ENCODE measurements around the gene OLFM1. TPM values are rescaled to one million over a fixed set of nuclear protein-coding genes. Genes with fewer than 3 reads are reported as not detected.

The OLFM1 gene
- total and polyA plus RNA-seq, 2 of the 4 experiments (the other 2 are of a cell fraction), result 0.36 to 0.38 TPM

- Histone ChIP-seq H3K23ac (ENCODE audit: low read depth, low read length) (no peak overlapping the region), H2BK5ac (ENCODE audit: low read depth, low read length, poor library complexity, severe bottlenecking) (no peak overlapping the region), H3K9me1 (ENCODE audit: insufficient read depth, low read length) (no peaks in the 10 kb centered on the region), H3K9ac (ENCODE audit: low read depth, low read length) (no peak overlapping the region), H4K20me1 (ENCODE audit: insufficient read depth, low read length) (no peaks in the 10 kb centered on the region), H4K5ac (ENCODE audit: low read depth, low read length) (no peak overlapping the region), H2BK15ac (ENCODE audit: low read depth, low read length) (no peak overlapping the region), H3K4me2 (ENCODE audit: low read depth, low read length) (no peak overlapping the region), H3K4ac (ENCODE audit: low read depth, low read length) (no peak overlapping the region), H2AFZ (replicated peaks; ENCODE audit: low read length, poor library complexity) (no peak overlapping the region), H3K27ac (ENCODE audit: insufficient read depth, low read length) (no peak overlapping the region), H3K18ac (ENCODE audit: low read depth, low read length) (no peak overlapping the region), H4K91ac (ENCODE audit: insufficient read depth, low read depth, low read length) (no peak overlapping the region), H3K79me1 (ENCODE audit: low read depth in 1 of 2, low read length in 2 of 2) (no peaks in the 10 kb centered on the region), H3K36me3 (ENCODE audit: control insufficient read depth, insufficient read depth, low read length) (no peaks in the 10 kb centered on the region), H4K8ac (ENCODE audit: low read depth in 2 of 2, low read length in 2 of 2) (no peak overlapping the region), H2AK5ac (ENCODE audit: low read depth, low read length) (no peak overlapping the region), H3K4me1 (ENCODE audit: control insufficient read depth, insufficient read depth, low read length) (no peaks in the 10 kb centered on the region), H3K9me3 (ENCODE audit: control insufficient read depth, insufficient read depth, low read length) (peaks cover 55% of the 10 kb centered on the region), H2AK9ac (replicated peaks; ENCODE audit: low read depth, low read length, poor library complexity) (peak overlapping the region; percentile 28), H2BK20ac (ENCODE audit: low read depth, low read length) (no peak overlapping the region), H3K14ac (replicated peaks; ENCODE audit: low read depth, low read length) (no peak overlapping the region), H3K4me3 (ENCODE audit: insufficient read depth, low read depth, low read length) (no peak overlapping the region), H3K27me3 (ENCODE audit: control insufficient read depth, insufficient read depth, low read length) (no peaks in the 10 kb centered on the region), H3K56ac (ENCODE audit: extremely low read depth, insufficient read depth, low read length) (no peak overlapping the region), H2BK120ac (ENCODE audit: low read depth, low read length) (no peak overlapping the region)
- no TSS peak for BruUV-seq (replicated peaks)
- intact Hi-C loops (cut with micrococcal nuclease) (no loop called here), dilution Hi-C loops (cut with HindIII; ENCODE audit: low sequenced_read_pairs, unreplicated experiment) (no loop called here), in situ Hi-C loops (cut with MboI; ENCODE audit: low sequenced_read_pairs) (no loop called here)
- WGBS, 2 experiments (ENCODE audit: extremely low coverage in 2 of 2, insufficient read length in 1 of 2), result no CpG with 5 or more reads among the region's 9 CpGs
- ChIA-PET CTCF (no interaction called here), POLR2A (ENCODE audit: unreplicated experiment) (no interaction called here)
- ATAC-seq (ENCODE audit: low read depth), result no peak
- TF ChIP-seq BHLHE40 (IDR thresholded peaks at IDR 0.05; ENCODE audit: low read depth, low read length) (no peak), MXI1 (IDR thresholded peaks at IDR 0.05; ENCODE audit: borderline replicate concordance, low read depth, low read length) (no peak), RAD21 (IDR thresholded peaks at IDR 0.05; ENCODE audit: low read length) (no peak), CHD1 (IDR thresholded peaks at IDR 0.05; ENCODE audit: low read depth, low read length) (no peak), MAZ (IDR thresholded peaks at IDR 0.05; ENCODE audit: borderline replicate concordance, low read depth, low read length) (no peak)
- no peak for DNase-seq
These were observed 49.0 kb downstream of the OLFM1 start for GRCh38 chr9:135136481-135136880.

Data from IMR-90 (cell line).